Measurements from ENCODE around the gene LYL1. TPM values are rescaled to one million over a fixed set of nuclear protein-coding genes. Genes with fewer than 3 reads are reported as not detected.

LYL1 gene
- total and polyA plus RNA-seq, 2 donors (not counting 3 experiments of a cell fraction or from before 2014, with no cell fraction given): 74.4 to 87.3 TPM

- H4K20me1 ChIP-seq (replicated peaks; ENCODE audit: control insufficient read depth, extremely low read depth, insufficient read depth, low read length): no peaks in the 10 kb centered on the region
- CTCF ChIA-PET: interaction anchor here (0.5 to 15.7 kb wide), 32 partner anchors 9 to 1018 kb away, joined by 3 to 463 read pairs (median 9); partner anchors contain the start of gene NFIX
- no peaks in the 10 kb centered on the region for H3K27me3 ChIP-seq (ENCODE audit: control insufficient read depth in 2 of 2, insufficient read depth in 2 of 2, low read length in 2 of 2)
- no peak overlapping the region for H3K27ac ChIP-seq (ENCODE audit: insufficient read depth, low read depth, low read length)
- intact Hi-C loops (cut with micrococcal nuclease): loop anchor here (5.0 kb wide), 1 partner anchor 38 kb away; no protein-coding TSS in a partner anchor
- no peak for TF ChIP-seq FOS (IDR thresholded peaks at IDR 0.05; ENCODE audit: borderline replicate concordance, insufficient read depth, low read length)
- TF ChIP-seq MAX (IDR thresholded peaks at IDR 0.05; ENCODE audit: insufficient read depth, insufficient read length): no peak
- no peak for TF ChIP-seq POLR2AphosphoS5 (IDR thresholded peaks at IDR 0.05; ENCODE audit: insufficient read depth, low read depth, low read length)
- TF ChIP-seq POLR2A (IDR thresholded peaks at IDR 0.05; ENCODE audit: low read depth, low read length): no peak
- TF ChIP-seq, protein P1, sequence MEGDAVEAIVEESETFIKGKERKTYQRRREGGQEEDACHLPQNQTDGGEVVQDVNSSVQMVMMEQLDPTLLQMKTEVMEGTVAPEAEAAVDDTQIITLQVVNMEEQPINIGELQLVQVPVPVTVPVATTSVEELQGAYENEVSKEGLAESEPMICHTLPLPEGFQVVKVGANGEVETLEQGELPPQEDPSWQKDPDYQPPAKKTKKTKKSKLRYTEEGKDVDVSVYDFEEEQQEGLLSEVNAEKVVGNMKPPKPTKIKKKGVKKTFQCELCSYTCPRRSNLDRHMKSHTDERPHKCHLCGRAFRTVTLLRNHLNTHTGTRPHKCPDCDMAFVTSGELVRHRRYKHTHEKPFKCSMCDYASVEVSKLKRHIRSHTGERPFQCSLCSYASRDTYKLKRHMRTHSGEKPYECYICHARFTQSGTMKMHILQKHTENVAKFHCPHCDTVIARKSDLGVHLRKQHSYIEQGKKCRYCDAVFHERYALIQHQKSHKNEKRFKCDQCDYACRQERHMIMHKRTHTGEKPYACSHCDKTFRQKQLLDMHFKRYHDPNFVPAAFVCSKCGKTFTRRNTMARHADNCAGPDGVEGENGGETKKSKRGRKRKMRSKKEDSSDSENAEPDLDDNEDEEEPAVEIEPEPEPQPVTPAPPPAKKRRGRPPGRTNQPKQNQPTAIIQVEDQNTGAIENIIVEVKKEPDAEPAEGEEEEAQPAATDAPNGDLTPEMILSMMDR (IDR thresholded peaks at IDR 0.05; ENCODE audit: extremely low read depth in 1 of 2, insufficient read depth in 1 of 2, low read depth in 1 of 2, low read length in 2 of 2): no peak
- TF ChIP-seq MYC (IDR thresholded peaks at IDR 0.05; ENCODE audit: low read depth, low read length): no peak
- no peak for TF ChIP-seq EZH2 (IDR thresholded peaks at IDR 0.05; ENCODE audit: borderline replicate concordance, low read depth, low read length, severe bottlenecking)
- no peak for TF ChIP-seq JUN (IDR thresholded peaks at IDR 0.05; ENCODE audit: borderline replicate concordance, insufficient read depth, insufficient read length, low read depth)
- no peak for TF ChIP-seq GATA2 (IDR thresholded peaks at IDR 0.05; ENCODE audit: insufficient read depth, insufficient read length, low read depth, low read length)
- H3K4me1 ChIP-seq (ENCODE audit: control insufficient read depth, extremely low read depth, insufficient read depth, low read length): peaks cover 32% of the 10 kb centered on the region
- H3K4me2 ChIP-seq (ENCODE audit: insufficient read depth, low read length): peak overlapping the region; percentile 74
- H3K9me1 ChIP-seq (replicated peaks; ENCODE audit: control insufficient read depth, extremely low read depth, insufficient read depth, low read length): no peaks in the 10 kb centered on the region
- H3K9me3 ChIP-seq (replicated peaks; ENCODE audit: control insufficient read depth, insufficient read depth, low read length): no peaks in the 10 kb centered on the region
- dilution Hi-C loops (cut with MboI; ENCODE audit: extremely low pct_ligation_motif_present, low sequenced_read_pairs): no loop called here
- H3K9ac ChIP-seq (replicated peaks; ENCODE audit: extremely low read depth, insufficient read depth, low read length): no peak overlapping the region
- BruUV-seq (replicated peaks): no TSS peak
- H3K36me3 ChIP-seq (ENCODE audit: control insufficient read depth in 2 of 2, extremely low read depth in 1 of 2, insufficient read depth in 2 of 2, low read length in 2 of 2): no peaks in the 10 kb centered on the region
- FAIRE-seq (no peak), DNase-seq (ENCODE audit: low read depth, low spot score) (no peak)
- no peaks in the 10 kb centered on the region for H3K79me2 ChIP-seq (ENCODE audit: control insufficient read depth, insufficient read depth, low read length)
- H3K4me3 ChIP-seq (replicated peaks in 1 of 3; ENCODE audit: insufficient read depth in 1 of 3, low read depth in 1 of 3, low read length in 3 of 3): no peak overlapping the region
- H2AFZ ChIP-seq (ENCODE audit: low read depth, low read length): peak overlapping the region; percentile 83
- POLR2A ChIA-PET: interaction anchor here (1.2 to 1.4 kb wide), 4 partner anchors 33 to 40 kb away, joined by 3 to 8 read pairs (median 4); no protein-coding TSS in a partner anchor
Observed at GRCh38 chr19:13060233-13060963, 42.3 kb downstream of the LYL1 start.

Measured in endothelial cell of umbilical vein (primary cell).